HepG2 (cell line): ENCODE data around the gene ZBTB46.

Experiments used
- CTCF ChIP-seq: sonication (generic); formaldehyde crosslinking; IDR thresholded peaks from 2 replicates; pipeline ENCODE4 v1.5.0; 2020; ENCODE audit warnings: mild to moderate bottlenecking, missing genetic modification reagents, moderate library complexity
- REST ChIP-seq, 2 experiments: IDR thresholded peaks; 2 replicates each; pipeline ENCODE4 v1.6.1; 2011 to 2012; ENCODE audit warnings: low read length in 2 of 2, borderline replicate concordance in 1 of 2, low read depth in 1 of 2, mild to moderate bottlenecking in 1 of 2, moderate library complexity in 1 of 2
- TEAD3 ChIP-seq: optimal IDR thresholded peaks from 2 replicates; pipeline ENCODE3; 2016; ENCODE audit warnings: borderline replicate concordance

- no peak for TF ChIP-seq CTCF (CRISPR knock-in tag)
- no peak for TF ChIP-seq TEAD3 (CRISPR knock-in tag)
- no peak for TF ChIP-seq REST (IDR thresholded peaks at IDR 0.05; ENCODE audit: borderline replicate concordance in 1 of 2, low read depth in 1 of 2, low read length in 2 of 2)
Measured at GRCh38 chr20:63754008-63754407, 77.1 kb downstream of the ZBTB46 start.
